H1 (cell line): ENCODE data around the gene SOAT2. TPM values are rescaled to one million over a fixed set of nuclear protein-coding genes. Genes with fewer than 3 reads are reported as not detected.
A peak's percentile ranks its signal among the peaks of the same experiment; 100 is the strongest.

ENCODE experiments used
- BRCA1 ChIP-seq: IDR thresholded peaks from 2 replicates; pipeline ENCODE4 v1.6.1; 2012; ENCODE audit warnings: low read depth, low read length, improper control_type of control experiment
- JUND ChIP-seq: IDR thresholded peaks from 2 replicates; pipeline ENCODE4 v1.6.1; 2011; ENCODE audit warnings: mild to moderate bottlenecking, improper control_type of control experiment, low read length
- PHF8 ChIP-seq: fragments of 200-600 bp; sonication (generic); conservative IDR thresholded peaks from 2 replicates; pipeline ENCODE4 v1.7.1; 2012; ENCODE audit warnings: low read depth, mild to moderate bottlenecking, inconsistent platforms, low read length, moderate library complexity
- TAF7 ChIP-seq: optimal IDR thresholded peaks from 2 replicates; pipeline ENCODE3; 2011; ENCODE audit warnings: low read depth, mild to moderate bottlenecking, inconsistent platforms, low read length, moderate library complexity, borderline replicate concordance
- polyA plus RNA-seq, 7 experiments: library from polyadenylated mRNA; depleted of rRNA in 3 of 7; stranded (reverse) in 5 of 7; unstranded in 2 of 7; fragments of >200 nt in 5 of 7; fragments of 200-250 nt in 2 of 7; gene quantifications; 1 replicate in 5 of 7; 2 replicates in 1 of 7; 4 replicates in 1 of 7; pipeline versions ENCODE4 v1.2.1 to v1.2.3, GENCODE V29; 2011 to 2013; ENCODE audit warnings: missing spikeins in 2 of 7, mixed read lengths in 2 of 7
- total RNA-seq: library from RNA; stranded (reverse); fragmentation: NEBNext Ultra II Directional; extraction: Animal tissue kit (Norgen Biotek cat#: 25700); gene quantifications from 2 replicates; pipeline ENCODE4 v1.2.1, GENCODE V29; 2021
- TF ChIP-seq, protein P1 (sequence below): IDR thresholded peaks from 2 replicates; pipeline ENCODE4 v1.6.1; 2012; ENCODE audit warnings: inconsistent platforms

The SOAT2 gene
- total and polyA plus RNA-seq, 2 of the 8 experiments (the other 6 are each of a cell fraction or from before 2014, with no cell fraction given): 0.08 TPM; not detected in 1

DNA sequence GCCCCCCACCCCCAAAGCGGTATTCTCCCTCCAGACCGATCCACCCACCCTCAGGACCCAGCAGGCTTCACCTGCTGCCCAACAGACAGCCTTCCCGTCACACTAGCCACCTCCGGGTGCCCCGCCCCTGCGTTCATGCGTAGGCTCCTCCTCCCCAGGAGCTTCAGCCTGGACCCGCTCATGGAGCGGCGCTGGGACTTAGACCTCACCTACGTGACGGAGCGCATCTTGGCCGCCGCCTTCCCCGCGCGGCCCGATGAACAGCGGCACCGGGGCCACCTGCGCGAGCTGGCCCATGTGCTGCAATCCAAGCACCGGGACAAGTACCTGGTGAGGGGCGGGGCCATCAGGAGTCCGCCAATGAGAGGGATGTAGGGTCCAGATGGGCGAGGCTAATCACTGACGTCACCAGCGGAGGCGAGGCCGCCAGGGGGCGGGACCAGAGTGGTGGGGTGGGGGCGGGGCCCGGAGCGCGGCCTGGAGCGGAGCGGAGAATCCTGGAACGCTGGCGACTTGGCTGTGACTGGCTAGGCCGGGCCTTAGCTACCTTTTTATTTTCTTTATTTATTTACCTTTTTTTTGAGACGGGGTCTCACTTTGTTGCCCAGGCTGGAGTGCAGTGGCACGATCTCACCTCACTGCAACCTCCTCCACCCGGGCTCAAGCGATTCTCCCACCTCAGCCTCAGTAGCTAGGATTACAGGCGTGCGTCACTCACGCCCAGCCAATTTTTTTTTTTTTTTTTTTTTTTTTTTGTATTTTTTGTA, 49.0 kb upstream of the SOAT2 start (continued):
- TF ChIP-seq TAF7 (peak; percentile 29), PHF8 (peak; percentile 69), JUND (no peak), BRCA1 (no peak)
- TF ChIP-seq, protein P1, sequence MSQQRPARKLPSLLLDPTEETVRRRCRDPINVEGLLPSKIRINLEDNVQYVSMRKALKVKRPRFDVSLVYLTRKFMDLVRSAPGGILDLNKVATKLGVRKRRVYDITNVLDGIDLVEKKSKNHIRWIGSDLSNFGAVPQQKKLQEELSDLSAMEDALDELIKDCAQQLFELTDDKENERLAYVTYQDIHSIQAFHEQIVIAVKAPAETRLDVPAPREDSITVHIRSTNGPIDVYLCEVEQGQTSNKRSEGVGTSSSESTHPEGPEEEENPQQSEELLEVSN: peak; percentile 37; the same call in 1 of the 2 replicates
